ENCODE results near the gene ANO10.
"Not testable (repeated sequence)": the region's sequence is repeated elsewhere in the genome, so short reads cannot be mapped to it uniquely, and the experiment has no call there.

ANO10 gene

GRCh38 chr3:43565661-43566341 lies 56.0 kb downstream of the ANO10 start:
- not testable (repeated sequence) for DNase-seq

GRCh38 chr3:43559961-43560360 lies 61.9 kb downstream of the ANO10 start:
- no peak for DNase-seq

- no peak for DNase-seq
These were observed 63.6 kb downstream of the ANO10 start for GRCh38 chr3:43558171-43558570.

GRCh38 chr3:43549626-43550290 lies 72.1 kb downstream of the ANO10 start:
- no peak for DNase-seq

- not testable (repeated sequence) for DNase-seq
These were observed 77.5 kb downstream of the ANO10 start for GRCh38 chr3:43544277-43544676.

GRCh38 chr3:43542328-43543043 lies 79.3 kb downstream of the ANO10 start:
- no peak for DNase-seq

- no peak for DNase-seq
These were observed 81.2 kb downstream of the ANO10 start for GRCh38 chr3:43540624-43541023.

- DNase-seq: no peak
These were observed 82.5 kb downstream of the ANO10 start for GRCh38 chr3:43539321-43539720.

- no peak for DNase-seq
These were observed 84.6 kb downstream of the ANO10 start for GRCh38 chr3:43537225-43537624.

- no peak for DNase-seq
These were observed 87.1 kb downstream of the ANO10 start for GRCh38 chr3:43534675-43535074.

- DNase-seq: no peak
These were observed 88.8 kb downstream of the ANO10 start for GRCh38 chr3:43533009-43533408.

- DNase-seq: no peak
These were observed 90.0 kb downstream of the ANO10 start for GRCh38 chr3:43531835-43532234.

- no peak for DNase-seq
These were observed 93.2 kb downstream of the ANO10 start for GRCh38 chr3:43528498-43529099.

GRCh38 chr3:43526956-43527355 lies 94.9 kb downstream of the ANO10 start:
- no peak for DNase-seq

GRCh38 chr3:43525941-43526607 lies 95.7 kb downstream of the ANO10 start:
- DNase-seq: no peak

GRCh38 chr3:43525386-43525785 lies 96.4 kb downstream of the ANO10 start:
- no peak for DNase-seq

- no peak for DNase-seq
These were observed 98.3 kb downstream of the ANO10 start for GRCh38 chr3:43523454-43524053.

GRCh38 chr3:43522727-43523362 lies 99.0 kb downstream of the ANO10 start:
- DNase-seq: no peak

- DNase-seq: no peak
These were observed 99.9 kb downstream of the ANO10 start for GRCh38 chr3:43521941-43522340.

- DNase-seq: not testable (repeated sequence)
These were observed 103.3 kb downstream of the ANO10 start for GRCh38 chr3:43518515-43518914.

- DNase-seq: no peak
These were observed 105.7 kb downstream of the ANO10 start for GRCh38 chr3:43515970-43516635.

Data from stimulated activated naive CD4-positive, alpha-beta T cell treated with Interleukin-2 at 50 U/mL for 16 hours (primary cell).